ENCODE measurements around the gene MACROD1.

DNA sequence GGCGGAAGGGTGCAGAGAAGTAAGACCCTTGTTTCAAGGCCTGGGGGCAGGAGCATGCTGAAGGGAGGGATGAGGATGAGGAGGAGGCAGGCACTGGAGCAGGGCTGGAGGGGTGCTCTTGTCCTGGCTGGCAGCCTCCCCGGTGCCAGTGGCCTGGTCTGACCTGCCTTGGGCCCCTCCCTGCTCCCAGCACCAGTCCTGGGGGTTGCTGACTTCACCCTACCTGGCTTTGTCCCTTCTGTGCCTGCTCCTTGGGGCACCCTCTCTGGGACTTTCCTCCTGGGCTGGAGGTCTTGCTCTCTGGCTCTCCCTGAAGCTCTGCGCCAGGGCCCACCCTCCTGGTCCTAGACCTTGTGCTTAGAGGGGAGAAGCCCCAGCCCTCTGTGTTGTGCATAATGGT is 134.9 kb downstream of the MACROD1 start:
- no peak for TF ChIP-seq EZH2 (IDR thresholded peaks at IDR 0.05; ENCODE audit: insufficient read depth, poor library complexity, severe bottlenecking)
- TF ChIP-seq EZH2phosphoT487 (IDR thresholded peaks at IDR 0.05; ENCODE audit: insufficient read depth, low read depth): no peak

Measured in GM23248 (cell line).